Measurements from ENCODE around the gene MDM4. TPM values are rescaled to one million over a fixed set of nuclear protein-coding genes. Genes with fewer than 3 reads are reported as not detected.

Gene MDM4
- total RNA-seq, 1 donor from 2014 or later, result 41.1 TPM

Other genes starting within 250 kb of the MDM4 start
- gene PLEKHA6, start 156.5 kb upstream of the MDM4 start, total RNA-seq, result 1.5 and 2.7 TPM in 2 replicates
- gene PPP1R15B, start 104.6 kb upstream of the MDM4 start, total RNA-seq, result 38.8 and 40.0 TPM in 2 replicates
- gene PIK3C2B, start 21.6 kb upstream of the MDM4 start, total RNA-seq, result 17.9 and 19.3 TPM in 2 replicates
- 4.9 and 5.9 TPM in 2 replicates for gene LRRN2, start 169.3 kb downstream of the MDM4 start, total RNA-seq